Heart right ventricle (tissue), 16 donors: ENCODE results near the gene PLEKHG4. TPM values are rescaled to one million over a fixed set of nuclear protein-coding genes. Genes with fewer than 3 reads are reported as not detected.

Source experiments
- ATAC-seq, 8 donors: fragments of 200-7000 bp; cut with Tn5 transposase; one replicate each; pipeline ENCODE4 v1.9.1; 2020; ENCODE audit warnings: mild to moderate bottlenecking in 8 of 8, moderate library complexity in 8 of 8, moderate number of reproducible peaks in 1 of 8
- DNase-seq, 2 donors: peaks; one replicate each; pipeline ENCODE4 v3.0.0-alpha.2; 2020
- H3K27ac ChIP-seq, 10 donors: fragments of 200-600 bp; sonication (generic) in 2 of 10; one replicate each; pipeline versions ENCODE4 v1.5.0 to v1.8.0; 2020 to 2022; ENCODE audit warnings: mild to moderate bottlenecking in 3 of 10
- H3K27me3 ChIP-seq, 7 donors: fragments of 200-600 bp; one replicate each; pipeline ENCODE4 v1.8.0; 2021 to 2022; ENCODE audit warnings: mild to moderate bottlenecking in 2 of 7
- H3K36me3 ChIP-seq, 9 donors: fragments of 200-600 bp; sonication (generic) in 1 of 9; one replicate each; pipeline versions ENCODE4 v1.5.0 to v1.8.0; 2020 to 2022; ENCODE audit warnings: mild to moderate bottlenecking in 2 of 9
- H3K4me1 ChIP-seq, 9 donors: fragments of 200-600 bp; sonication (generic) in 1 of 9; one replicate each; pipeline versions ENCODE4 v1.5.0 to v1.8.0; 2020 to 2022; ENCODE audit warnings: mild to moderate bottlenecking in 4 of 9
- H3K4me3 ChIP-seq, 10 donors: fragments of 200-600 bp; sonication (generic) in 2 of 10; one replicate each; pipeline versions ENCODE4 v1.5.0 to v1.8.0; 2020 to 2022; ENCODE audit warnings: mild to moderate bottlenecking in 7 of 10, moderate library complexity in 2 of 10
- H3K9me3 ChIP-seq, 11 donors: fragments of 200-600 bp in 10 of 11; sonication (generic) in 2 of 11; one replicate each; pipeline versions ENCODE4 v1.5.0 to v1.8.0; 2013 to 2022; ENCODE audit warnings: mild to moderate bottlenecking in 2 of 11, control low read depth in 1 of 11, moderate library complexity in 1 of 11
- WGBS, 2 donors: extraction: QIAGEN DNeasy Blood & Tissue Kit; methylation state at CpG; one replicate each; pipeline ENCODE4 v1.1.7; 2013; ENCODE audit warnings: inconsistent platforms in 1 of 2; 5-methylcytosine and 5-hydroxymethylcytosine counted together
- intact Hi-C, 10 donors: fragments of 100-400 bp; cut with DNase I; formaldehyde crosslinking; loops; one replicate each; pipeline versions ENCODE4 v1.11.1 to v1.14.2; 2022
- polyA plus RNA-seq, 2 donors: library from polyadenylated mRNA; stranded (reverse); fragments of 200-250 nt; gene quantifications; one replicate each; pipeline ENCODE4 v1.2.3, GENCODE V29; 2013
- total RNA-seq, 10 donors: library from RNA; stranded (reverse); fragmentation: NEBNext Ultra II Directional in 3 of 10; extraction: Animal tissue kit (Norgen Biotek cat#: 25700) in 3 of 10; gene quantifications; one replicate each; pipeline versions ENCODE4 v1.2.1 to v1.2.4, GENCODE V29; 2021 to 2023
- TF ChIP-seq, protein P1 (sequence below), 9 donors: fragments of 200-600 bp; sonication (generic) in 2 of 9; IDR thresholded peaks; one replicate each; pipeline versions ENCODE4 v1.5.0 to v1.8.0; 2021 to 2022; ENCODE audit warnings: antibody characterized with exemption in 9 of 9, mild to moderate bottlenecking in 5 of 9, moderate library complexity in 1 of 9
- donor health status: Arrhythmogenic right ventricular cardiomyopathy.
- donor health status: ischemic (EF 13 %, LVEDD 7.1; RV severe dilation, severe dysfunction).
- donor health status: healthy with polysubstance abuse.
- donor health status: DM: no; HTN: yes; CAD: no.
- donor health status: DM: no; HTN: no; CAD: no.
- donor health status: ischemic (EF 25% LVEDD 6.9; RV normal size, moderate dysfunction).
- donor health status: ischemic (EF 25% LVEDD 5.7; RV mildly dilated, moderate dysfunction).
- donor health status: healthy.
- donor health status: DM: yes; HTN: yes; CAD: no.
- donor health status: Ischemic cardiomyopathy.
- donor health status: ischemic (EF 35%, LVEDD 5.7; RV mildly dilated, moderate dysfunction).
- donor health status: nonischemic (EF 11% LVEDD 7.7; RV severe dilation, severe dysfunction).
- donor health status: DM: yes; HTN: yes; CAD: no.
- donor health status: PGD.
- donor health status: ischemic (EF 29% LVEDD 5.4; RV normal size, mild dysfunction).
- donor health status: nonischemic (EF 23%, LVEDD 6.1; RV moderate dilation, normal function).

The PLEKHG4 gene
- total and polyA plus RNA-seq, 12 donors, result 0.25 to 2.9 (median 0.86) TPM

DNA sequence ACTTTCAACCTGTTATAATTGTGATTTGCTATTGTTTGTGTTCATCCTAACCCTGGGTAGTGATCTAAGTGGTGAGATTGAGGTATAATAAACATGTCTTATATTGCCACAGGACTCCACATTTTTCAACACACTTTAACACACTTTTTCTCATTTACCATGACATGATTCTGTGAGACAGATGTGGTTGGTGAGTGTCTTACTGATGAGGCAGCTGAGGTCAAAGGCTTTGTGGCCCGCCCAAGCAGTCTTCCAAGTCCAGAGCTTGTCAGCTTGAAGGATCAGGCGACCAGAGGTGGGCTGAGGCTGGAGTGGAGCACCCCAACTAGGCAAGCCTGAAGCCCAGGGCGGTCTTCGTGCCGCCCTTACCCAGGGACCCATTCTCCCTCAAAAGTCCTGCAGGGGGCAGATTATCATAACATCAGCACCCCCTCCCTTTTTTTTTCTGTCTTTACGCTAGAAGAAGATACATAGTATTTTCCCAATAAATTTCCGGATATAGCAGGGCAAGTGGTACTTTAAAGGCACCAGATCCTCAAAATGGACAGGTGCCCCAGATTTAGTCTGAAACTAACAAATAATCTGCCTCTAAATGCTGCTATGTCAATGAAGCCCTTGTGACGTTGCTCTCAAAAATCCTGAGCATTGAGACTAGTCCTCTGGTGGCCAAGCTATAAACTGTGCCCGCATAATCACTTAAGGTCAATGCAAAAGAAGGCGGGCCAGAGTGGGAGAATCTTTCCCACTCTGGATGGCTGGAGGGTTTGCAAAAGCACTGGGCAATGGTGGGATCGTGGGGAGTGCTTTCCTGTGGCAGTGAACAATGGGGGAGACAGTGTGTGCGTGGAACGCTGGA, 26.1 kb downstream of the PLEKHG4 start:
- ATAC-seq (no peak), DNase-seq (no peak)
- 87 to 90% methylated on average over 13 of the region's 13 CpGs for whole genome bisulfite sequencing, 2 donors
- Histone ChIP-seq H3K9me3 (no peaks in the 10 kb centered on the region), H3K4me3 (no peak overlapping the region), H3K27ac (no peak overlapping the region), H3K4me1 (peaks cover 0 to 16% (median 11%) of the 10 kb centered on the region in 9 donors), H3K36me3 (no peaks in the 10 kb centered on the region), H3K27me3 (peaks cover 0 to 5% (median 0%) of the 10 kb centered on the region in 7 donors)
- TF ChIP-seq, protein P1, sequence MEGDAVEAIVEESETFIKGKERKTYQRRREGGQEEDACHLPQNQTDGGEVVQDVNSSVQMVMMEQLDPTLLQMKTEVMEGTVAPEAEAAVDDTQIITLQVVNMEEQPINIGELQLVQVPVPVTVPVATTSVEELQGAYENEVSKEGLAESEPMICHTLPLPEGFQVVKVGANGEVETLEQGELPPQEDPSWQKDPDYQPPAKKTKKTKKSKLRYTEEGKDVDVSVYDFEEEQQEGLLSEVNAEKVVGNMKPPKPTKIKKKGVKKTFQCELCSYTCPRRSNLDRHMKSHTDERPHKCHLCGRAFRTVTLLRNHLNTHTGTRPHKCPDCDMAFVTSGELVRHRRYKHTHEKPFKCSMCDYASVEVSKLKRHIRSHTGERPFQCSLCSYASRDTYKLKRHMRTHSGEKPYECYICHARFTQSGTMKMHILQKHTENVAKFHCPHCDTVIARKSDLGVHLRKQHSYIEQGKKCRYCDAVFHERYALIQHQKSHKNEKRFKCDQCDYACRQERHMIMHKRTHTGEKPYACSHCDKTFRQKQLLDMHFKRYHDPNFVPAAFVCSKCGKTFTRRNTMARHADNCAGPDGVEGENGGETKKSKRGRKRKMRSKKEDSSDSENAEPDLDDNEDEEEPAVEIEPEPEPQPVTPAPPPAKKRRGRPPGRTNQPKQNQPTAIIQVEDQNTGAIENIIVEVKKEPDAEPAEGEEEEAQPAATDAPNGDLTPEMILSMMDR (IDR thresholded peaks at IDR 0.05), result no peak
- intact Hi-C loops, result no loop called here

DNA sequence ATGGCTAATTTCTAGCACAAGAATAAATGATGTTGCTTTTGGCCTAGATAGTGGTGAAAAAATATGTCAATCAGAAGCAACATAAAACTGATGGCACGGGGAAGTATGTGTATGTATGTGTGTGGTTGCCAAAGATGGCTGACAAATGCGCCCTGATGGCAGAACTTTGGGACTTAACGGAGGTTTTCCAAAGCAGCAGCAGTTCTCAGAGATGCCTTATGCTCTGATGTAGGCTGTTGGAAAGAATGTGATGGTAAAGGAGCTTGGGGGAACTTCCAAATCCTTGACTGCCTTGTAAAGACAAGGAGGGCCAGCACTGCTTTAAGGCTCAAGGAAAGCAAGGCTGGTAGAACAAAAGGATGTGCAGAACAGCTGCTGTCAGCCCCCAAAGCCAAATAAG, 31.2 kb downstream of the PLEKHG4 start:
- Histone ChIP-seq H3K27me3 (peaks cover 0 to 5% (median 0%) of the 10 kb centered on the region in 7 donors), H3K9me3 (no peaks in the 10 kb centered on the region), H3K27ac (no peak overlapping the region), H3K36me3 (no peaks in the 10 kb centered on the region), H3K4me3 (no peak overlapping the region), H3K4me1 (peaks cover 0 to 5% (median 0%) of the 10 kb centered on the region in 9 donors)
- DNase-seq (no peak), ATAC-seq (no peak)
- 93 to 97% methylated on average over 3 of the region's 3 CpGs for WGBS, 2 donors
- TF ChIP-seq, protein P1 (IDR thresholded peaks at IDR 0.05), result no peak
- intact Hi-C loops, result no loop called here

DNA sequence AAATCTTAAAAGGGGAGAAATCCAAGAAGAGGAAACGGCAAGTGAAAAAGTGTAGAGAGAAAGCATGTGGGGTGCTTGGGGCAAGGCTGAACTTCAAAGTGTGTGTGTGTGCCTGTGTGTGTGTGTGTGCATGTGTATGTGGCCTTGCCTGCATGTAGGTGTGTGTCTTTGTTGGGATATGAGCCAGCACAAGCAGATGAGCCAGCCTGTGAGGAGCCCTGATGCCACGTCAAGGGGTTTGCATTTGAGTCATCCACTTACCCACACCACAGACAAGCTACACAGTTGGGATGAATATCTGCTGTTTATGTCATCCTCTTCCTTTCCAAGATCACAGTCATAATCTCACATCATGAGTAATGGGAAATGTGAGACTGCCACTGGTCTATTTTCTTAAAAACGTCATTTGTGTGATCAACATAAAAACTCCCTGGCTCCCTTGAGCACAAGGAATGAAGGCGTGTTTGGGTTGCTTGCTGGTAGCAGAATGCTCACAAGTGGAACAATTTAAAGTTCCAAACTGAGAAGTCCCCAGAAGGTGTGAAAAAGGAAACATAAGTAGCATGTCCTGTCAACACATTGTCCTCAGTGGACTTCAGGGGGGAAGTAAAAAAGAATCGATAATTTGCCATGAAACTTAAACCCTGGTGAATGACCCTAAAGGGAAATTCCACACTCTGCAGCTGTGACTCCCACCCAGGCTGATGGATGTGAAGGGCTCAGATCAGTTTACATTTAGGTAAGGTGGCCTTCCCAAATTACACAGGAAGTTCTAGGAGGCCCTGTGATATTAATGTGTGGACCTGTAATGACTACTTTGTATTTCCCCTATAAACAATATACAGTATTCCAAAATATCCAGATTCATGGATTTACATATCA, 32.5 kb downstream of the PLEKHG4 start:
- TF ChIP-seq, protein P1 (IDR thresholded peaks at IDR 0.05), result no peak
- Histone ChIP-seq H3K27ac (peak overlapping the region in 2 of 10 donors; percentile 34 to 44), H3K36me3 (no peaks in the 10 kb centered on the region), H3K4me1 (peaks cover 0 to 5% (median 0%) of the 10 kb centered on the region in 9 donors), H3K27me3 (peaks cover 0 to 12% (median 0%) of the 10 kb centered on the region in 7 donors), H3K4me3 (no peak overlapping the region), H3K9me3 (no peaks in the 10 kb centered on the region)
- WGBS, 2 donors, result 62 to 73% methylated on average over 5 of the region's 5 CpGs
- peak; percentile 28 to 96 (median 76) for ATAC-seq
- intact Hi-C loops, result no loop called here
- DNase-seq, result peak in 1 of 2 donors; percentile 31

DNA sequence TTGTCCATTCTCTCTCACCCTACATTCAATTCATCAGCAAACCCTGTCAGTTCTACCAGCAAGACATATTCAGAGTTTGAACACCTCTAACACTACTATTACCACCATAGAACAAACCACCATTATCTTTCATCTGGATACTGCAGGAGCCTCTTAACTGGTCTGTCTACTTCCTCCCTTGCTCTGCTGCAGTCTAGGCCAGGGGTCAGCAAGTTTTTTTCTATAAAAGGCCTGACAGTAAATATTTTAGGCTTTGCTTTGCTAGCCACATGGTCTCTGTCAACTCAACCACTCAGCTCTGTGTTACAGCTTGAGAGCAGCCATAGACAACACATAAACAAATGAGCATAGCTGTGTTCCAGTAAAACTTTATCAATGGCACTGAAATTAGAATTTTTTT, 33.4 kb downstream of the PLEKHG4 start:
- H3K36me3 ChIP-seq, result no peaks in the 10 kb centered on the region
- TF ChIP-seq, protein P1 (IDR thresholded peaks at IDR 0.05), result no peak
- DNase-seq (no peak), ATAC-seq (peak in 1 of 8 donors; percentile 38)
- H3K27me3 ChIP-seq, result peaks cover 0 to 15% (median 4%) of the 10 kb centered on the region in 7 donors
- intact Hi-C loops, result no loop called here
- no peaks in the 10 kb centered on the region for H3K9me3 ChIP-seq
- peaks cover 0 to 5% (median 0%) of the 10 kb centered on the region in 9 donors for H3K4me1 ChIP-seq
- H3K27ac ChIP-seq, result peak overlapping the region in 1 of 10 donors; percentile 28
- H3K4me3 ChIP-seq, result no peak overlapping the region
